GM12874 (cell line): ENCODE data around the gene CASK.

Source experiments
- TF ChIP-seq, protein P1 (sequence below): IDR thresholded peaks from 2 replicates; pipeline ENCODE4 v1.5.1; 2011; ENCODE audit warnings: low read depth, mild to moderate bottlenecking, control low read depth, low read length, moderate library complexity; ENCODE audit not compliant: insufficient read depth

CASK gene

DNA sequence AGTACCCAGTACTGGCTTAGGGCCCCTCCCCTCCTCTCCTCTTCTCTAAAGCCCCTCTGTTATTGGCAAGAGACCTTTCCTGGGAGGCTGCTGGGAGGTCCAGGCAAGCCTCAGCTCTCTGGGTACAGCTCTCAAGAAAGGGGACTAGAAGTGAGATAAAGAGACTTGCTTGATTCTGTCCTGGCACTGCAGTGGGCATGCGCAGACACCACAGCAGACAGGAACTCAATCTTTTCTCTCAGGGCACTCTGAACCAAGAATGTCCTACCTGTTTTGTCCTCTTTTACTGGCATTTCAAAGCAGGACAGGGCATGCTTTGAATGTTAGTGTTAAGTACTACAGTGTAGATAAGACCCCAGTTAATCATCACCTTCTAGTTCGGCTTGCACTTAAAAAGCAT is 401.3 kb downstream of the CASK start:
- TF ChIP-seq, protein P1, sequence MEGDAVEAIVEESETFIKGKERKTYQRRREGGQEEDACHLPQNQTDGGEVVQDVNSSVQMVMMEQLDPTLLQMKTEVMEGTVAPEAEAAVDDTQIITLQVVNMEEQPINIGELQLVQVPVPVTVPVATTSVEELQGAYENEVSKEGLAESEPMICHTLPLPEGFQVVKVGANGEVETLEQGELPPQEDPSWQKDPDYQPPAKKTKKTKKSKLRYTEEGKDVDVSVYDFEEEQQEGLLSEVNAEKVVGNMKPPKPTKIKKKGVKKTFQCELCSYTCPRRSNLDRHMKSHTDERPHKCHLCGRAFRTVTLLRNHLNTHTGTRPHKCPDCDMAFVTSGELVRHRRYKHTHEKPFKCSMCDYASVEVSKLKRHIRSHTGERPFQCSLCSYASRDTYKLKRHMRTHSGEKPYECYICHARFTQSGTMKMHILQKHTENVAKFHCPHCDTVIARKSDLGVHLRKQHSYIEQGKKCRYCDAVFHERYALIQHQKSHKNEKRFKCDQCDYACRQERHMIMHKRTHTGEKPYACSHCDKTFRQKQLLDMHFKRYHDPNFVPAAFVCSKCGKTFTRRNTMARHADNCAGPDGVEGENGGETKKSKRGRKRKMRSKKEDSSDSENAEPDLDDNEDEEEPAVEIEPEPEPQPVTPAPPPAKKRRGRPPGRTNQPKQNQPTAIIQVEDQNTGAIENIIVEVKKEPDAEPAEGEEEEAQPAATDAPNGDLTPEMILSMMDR = no peak

DNA sequence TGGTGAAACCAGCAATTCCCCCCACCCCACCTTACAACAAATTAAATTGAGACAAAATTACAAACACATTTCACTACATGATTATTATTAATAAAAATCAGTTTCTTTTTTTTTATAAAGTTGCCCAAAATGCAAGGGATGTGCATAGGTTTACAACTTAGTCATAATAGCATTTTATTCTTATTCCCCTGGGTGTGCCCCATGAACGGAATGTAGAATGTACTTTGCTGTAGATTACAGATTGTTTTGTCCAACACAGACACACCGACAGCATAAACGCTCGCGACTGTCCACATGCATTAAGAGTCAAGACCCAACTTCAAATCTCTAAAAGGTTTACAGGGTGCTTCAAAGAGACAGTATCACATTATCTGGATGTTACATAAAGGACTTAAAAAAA is 403.9 kb downstream of the CASK start:
- TF ChIP-seq, protein P1 = no peak

DNA sequence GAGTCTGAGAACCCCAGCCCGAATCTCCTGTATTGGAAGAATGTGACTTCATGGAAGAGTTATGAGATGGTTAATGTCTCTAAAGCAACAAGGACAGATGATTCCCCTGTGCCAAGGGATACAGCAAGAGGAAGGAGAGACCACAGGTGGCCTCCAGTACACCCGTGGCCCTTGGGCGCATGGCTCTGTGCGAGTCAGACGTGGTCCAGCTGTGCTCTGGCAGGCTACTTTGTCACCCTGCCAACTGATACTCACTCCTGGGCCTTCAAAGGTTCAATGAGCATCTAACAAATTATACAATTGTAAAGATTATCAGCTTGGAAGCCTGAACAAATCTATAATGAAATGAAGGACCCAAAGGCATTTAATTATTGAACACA is 404.5 kb downstream of the CASK start:
- TF ChIP-seq, protein P1 = no peak

DNA sequence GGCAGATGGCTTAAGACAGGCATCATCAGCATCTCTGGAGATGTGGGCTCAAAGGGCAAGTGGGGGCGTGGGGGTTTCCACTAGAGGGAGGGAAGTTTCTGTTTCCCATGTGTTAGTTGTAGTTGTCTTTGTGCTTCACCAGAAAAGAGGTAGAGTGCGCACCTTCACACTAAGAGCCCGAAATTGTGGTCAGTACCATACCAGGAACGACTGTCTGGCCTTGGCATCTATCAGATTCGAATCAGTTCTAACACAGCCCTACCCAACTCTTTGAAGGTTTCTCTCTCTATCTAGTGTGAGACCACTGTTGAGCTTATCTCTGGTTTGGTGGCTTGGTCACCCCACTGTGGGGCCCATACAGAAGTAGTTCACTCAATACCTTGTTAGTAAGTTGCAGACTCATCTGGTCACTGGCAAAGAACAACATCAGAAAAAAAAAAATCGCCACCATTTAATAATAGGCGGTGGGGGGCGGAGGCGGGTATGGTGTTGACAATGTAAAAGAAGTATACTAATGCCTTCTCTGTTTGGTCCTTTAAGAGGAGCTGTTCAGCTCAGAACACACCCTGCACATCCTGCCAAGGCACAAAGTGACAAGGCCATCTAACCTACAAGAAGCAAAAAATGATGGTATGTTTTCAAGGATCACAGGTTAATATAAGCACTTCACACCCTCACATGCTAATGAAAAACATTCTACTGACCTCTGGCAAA is 405.1 kb downstream of the CASK start:
- TF ChIP-seq, protein P1 = no peak

DNA sequence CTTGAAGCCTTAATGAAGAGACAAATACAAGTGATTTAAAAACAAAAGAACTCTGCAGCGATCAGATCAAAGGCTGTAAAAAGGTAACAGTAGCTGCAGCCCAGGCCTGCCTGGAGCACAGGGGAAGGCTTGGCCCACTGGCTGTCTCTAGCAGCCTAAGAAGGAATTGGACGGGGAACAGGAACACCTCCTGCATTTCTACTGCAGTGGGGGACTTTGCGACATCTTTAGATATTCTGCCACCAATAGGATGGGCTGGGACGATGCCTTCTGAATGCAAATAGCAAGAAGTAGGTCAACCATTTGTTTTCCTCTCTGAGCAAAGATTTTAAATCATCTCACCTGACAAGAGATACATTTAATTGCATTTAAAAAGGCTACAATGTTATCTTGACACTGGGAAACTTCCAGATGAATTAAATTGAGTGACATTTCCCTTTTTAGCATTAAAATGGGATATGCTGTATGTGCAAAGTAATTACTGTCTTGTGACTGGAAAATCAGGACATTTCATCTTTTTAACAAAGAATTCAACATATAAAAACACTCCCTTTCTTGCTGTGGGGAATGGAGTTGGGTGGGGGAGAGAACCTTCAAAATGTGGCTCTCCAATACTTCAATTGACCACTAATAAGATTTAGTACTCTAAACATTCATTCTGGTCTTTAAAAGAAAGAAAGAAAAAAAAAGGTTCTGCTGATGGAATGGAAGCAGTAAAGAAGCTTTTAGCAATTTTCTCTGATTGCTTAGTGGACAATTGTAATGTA is 406.2 kb downstream of the CASK start:
- TF ChIP-seq, protein P1 = no peak

DNA sequence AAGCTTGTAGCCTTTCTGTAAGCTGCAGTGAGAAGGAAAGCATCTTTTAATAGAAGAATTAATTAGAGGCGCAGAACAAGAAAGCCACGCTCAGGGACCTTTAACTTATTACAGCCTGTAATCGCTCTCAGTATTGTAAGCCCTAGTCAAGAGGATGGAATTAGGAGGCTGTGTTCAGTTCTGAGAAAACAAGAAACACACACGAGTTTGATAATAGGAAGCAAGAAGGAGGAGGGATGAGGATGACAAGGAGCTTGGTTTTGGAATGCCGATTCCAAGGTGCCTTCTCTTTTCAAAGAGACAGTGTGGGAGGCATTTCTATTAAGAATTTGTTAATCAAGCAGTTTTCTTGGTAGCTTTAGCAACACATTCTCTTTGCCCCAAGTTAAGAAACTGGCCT is 406.9 kb downstream of the CASK start:
- TF ChIP-seq, protein P1 = no peak

DNA sequence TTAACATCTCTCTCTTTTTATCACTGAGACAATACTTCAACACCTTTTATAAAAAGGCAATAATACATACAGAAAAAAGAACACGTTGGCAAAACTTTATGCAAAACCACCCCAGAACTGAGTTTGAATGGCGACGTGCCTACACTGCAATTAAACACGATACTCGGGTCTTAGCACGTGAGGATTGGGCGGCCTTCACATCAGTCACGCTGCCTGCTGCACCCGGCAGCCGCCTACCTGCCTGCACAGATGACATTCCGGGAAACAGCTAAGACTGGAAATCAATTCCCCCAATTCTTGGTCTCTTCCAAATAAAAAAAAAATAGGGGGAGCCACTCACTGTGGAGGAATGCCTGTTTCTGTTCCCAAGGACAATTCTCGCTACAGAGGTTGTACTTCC is 408.0 kb downstream of the CASK start:
- TF ChIP-seq, protein P1 = no peak
